Measurements from ENCODE around the gene SGPL1.

The SGPL1 gene

GRCh38 chr10:70811881-70812280 lies 3.9 kb upstream of the SGPL1 start:
- no peak for DNase-seq

DNA sequence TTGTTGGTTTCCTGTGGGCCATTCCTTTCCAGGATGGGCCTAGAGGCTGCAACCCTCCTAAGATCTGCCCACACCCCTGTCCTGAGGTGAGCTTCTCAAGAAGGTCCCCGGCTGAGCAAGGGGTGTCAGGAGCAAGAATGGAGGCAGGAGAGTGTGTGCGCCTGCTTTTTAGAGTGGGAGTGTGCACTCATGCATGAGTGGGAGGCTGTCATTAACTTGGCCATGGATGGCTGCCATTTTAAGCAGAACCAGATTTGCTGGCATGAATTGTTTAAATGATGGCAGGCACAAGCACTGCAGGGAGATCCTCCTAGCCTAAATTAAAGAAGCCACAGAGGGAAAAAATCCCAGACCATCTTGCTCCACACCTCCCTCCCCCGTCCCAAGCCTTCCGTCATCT lies 2.9 kb upstream of the SGPL1 start:
- DNase-seq, result no peak

DNA sequence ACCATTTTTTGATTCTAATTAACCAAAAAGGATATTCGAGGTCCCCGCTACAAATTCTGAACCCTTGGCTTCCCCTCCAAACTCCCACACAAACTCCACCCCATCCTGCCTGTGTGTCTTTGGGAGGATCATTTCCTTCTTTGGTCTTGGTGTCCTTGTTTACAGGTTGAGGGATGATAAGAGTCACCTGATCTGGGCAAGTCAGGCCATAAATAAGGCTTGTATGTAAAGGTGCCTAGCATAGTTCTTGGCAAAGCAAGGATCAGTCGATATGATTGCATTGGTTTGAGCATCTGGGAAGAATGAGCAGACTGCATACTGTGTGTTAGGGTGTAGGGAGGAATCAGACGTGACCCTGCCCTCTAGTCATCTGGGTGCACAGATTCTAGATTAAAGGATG lies 1.6 kb upstream of the SGPL1 start:
- no peak for DNase-seq

DNA sequence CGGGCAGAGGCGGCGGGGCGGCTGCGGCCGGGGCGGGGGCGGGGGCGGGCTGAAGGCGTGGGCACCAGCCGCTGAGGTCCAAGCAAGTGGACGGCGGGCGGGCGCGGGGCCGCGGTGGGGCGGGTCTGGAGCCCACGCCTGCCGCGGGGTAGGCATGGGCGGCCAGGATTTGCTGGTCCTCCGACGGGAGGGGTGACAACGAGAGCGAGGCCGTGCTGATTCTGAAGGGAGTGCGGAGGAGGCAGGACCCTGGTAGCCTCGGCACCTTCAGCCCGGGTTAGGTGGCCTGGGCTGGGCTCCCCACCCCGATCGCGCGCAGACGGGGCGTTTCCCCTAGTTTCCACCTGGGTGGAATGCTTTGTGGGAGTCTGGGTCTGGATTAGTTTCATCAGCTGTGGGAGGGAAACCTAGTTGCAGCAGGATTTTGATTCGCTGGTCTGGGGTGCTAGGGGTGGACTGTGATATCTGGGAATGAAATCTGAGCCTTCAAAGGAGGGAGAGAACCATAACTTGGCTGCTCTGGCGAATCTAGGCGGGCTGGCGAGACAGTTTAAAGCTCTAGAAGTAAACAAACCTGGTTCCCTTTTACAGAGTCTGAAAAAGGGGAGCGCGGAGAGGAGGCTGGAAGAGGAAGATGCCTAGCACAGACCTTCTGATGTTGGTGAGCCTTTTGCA lies 609 bp downstream of the SGPL1 start:
- peak; percentile 85 for DNase-seq

- DNase-seq, result no peak
These were observed 5.4 kb downstream of the SGPL1 start for GRCh38 chr10:70820976-70821750.

GRCh38 chr10:70822076-70822820 lies 6.5 kb downstream of the SGPL1 start:
- DNase-seq, result no peak

DNA sequence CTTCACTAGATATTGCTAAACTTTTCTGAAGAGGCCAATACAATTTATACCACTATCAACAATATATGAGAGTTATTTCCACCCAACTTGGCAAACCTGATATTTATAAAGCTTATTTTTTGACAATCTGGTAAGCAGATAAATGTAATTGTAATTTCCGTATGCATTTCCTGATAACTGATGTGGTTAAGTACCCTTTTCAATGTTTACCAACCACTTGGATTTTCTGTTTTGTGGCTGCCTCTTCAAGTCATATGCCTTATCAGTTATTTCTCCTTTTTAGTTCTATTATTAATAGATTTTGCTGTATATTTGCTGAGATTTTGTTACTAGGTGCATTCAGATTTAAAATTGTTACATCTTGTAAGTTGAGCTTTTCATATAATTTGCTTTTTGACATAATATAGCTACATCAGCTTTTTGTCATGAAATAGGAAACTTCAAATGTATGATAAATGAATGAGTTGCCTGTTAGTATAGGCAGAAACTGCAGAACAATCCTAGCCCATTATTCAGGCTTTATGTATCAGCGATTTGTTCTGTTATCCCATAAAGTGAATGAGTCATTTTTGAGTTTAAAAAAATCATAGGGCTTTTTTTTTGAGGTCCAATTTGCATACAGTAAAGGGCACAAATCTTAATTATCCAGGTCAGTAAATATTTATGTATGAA lies 11.5 kb downstream of the SGPL1 start:
- DNase-seq, result no peak

DNA sequence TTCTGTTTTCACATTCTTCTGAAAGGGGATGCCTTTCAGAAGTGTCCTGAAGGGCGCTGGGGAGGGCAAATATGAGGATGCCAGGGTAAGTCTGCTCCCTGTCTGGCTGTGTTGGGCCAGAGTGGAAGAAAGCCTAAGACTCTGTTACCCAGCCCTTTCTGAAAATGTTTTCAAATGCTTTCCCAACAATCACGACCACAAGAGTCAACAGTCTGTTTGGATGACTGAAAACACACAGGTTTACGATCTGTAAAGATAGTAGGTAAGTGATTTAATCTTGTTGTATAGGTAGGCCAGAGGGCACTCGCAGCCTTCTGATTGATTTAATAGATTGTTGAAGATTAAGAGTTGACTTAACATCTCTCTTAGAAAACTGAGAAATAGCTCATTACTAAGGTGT lies 13.2 kb downstream of the SGPL1 start:
- no peak for DNase-seq

GRCh38 chr10:70829543-70829942 lies 13.8 kb downstream of the SGPL1 start:
- DNase-seq, result no peak

- no peak for DNase-seq
These were observed 14.4 kb downstream of the SGPL1 start for GRCh38 chr10:70830164-70830563.

GRCh38 chr10:70832221-70832620 lies 16.5 kb downstream of the SGPL1 start:
- DNase-seq, result no peak

DNA sequence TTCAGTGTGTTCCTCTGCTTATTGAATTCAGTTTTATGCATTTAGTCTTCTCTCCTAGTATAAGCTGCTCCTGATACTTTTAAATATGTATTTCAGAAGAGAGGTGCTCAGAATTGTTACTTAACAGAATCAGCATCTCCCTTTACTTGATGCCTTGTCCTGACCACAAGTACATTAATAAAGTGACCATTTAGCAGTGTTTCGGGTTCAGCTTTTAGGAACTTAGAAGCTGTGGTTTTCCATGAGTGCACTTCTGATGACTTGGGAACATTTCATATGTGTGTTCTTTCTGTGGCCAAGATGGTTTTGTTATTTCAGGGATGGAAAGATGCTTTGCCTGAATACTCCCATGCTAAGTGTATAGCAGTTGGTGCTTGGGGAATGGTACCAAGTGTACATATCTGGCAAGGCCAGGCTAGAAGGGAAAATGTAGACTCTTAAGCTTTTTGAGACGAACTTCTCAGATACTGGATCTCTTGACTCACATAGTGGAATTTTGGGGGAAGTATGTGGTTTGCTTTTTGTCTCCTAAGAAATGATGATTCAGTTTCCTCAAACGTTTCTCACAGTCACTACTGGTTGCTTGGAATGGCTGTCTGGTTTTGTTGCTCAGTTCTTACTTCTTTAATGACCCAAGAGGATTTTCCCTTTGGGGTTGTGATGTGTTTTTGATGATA lies 17.2 kb downstream of the SGPL1 start:
- DNase-seq, result peak; percentile 80

GRCh38 chr10:70833601-70834000 lies 17.9 kb downstream of the SGPL1 start:
- DNase-seq, result no peak

GRCh38 chr10:70834021-70834420 lies 18.3 kb downstream of the SGPL1 start:
- DNase-seq, result no peak

DNA sequence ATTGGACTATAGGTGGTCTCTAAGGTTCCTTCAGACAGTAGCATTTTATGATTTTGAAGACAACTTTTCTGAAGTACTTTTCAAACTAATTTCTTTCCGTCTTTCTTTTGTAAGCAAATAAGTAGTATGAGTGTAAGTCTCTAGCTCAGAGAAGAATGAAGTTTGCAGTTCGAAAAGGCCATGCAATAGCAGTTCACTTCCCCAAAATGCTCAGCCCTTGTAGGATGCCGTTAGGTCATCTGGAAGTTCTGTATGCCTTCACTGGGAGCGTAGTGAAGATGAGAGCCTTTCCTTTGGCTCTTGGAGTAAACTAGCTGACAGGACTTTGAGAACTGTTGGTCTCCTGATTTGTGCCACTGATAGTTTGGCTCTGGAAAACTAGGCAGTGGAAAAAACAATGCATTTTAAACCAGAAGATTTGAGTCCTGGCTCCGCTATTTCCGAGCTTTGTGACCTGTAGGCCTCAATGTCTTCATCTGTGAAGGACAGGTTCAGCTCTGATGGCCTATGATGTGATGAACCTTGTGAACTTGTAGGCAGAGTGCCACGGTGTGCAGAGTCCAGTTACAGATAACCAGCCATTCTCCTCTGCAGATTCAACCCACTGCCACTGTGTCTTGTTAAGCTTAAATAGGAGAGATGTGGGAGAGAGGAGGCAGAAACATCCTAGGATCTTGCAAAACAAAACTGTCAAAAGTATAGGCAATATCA lies 18.8 kb downstream of the SGPL1 start:
- DNase-seq, result no peak

GRCh38 chr10:70836319-70836718 lies 20.6 kb downstream of the SGPL1 start:
- DNase-seq, result no peak

DNA sequence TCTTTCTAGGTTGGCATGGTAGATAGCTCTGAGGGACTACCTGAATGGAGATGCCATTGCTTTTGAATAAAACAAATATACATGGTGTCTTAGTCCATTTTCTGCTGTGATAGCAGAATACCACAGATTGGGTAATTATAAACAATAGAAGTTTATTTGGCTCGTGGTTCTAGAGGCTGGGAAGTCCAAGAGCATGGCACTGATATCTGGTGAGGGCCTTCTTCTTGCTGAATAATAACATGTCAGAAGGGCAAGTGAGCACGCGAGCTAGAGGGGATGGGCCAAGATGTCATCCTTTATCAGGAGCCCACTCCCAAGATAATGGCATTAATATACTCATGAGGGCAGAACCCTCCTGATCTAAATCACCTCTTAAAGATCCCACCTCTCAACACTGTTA lies 21.9 kb downstream of the SGPL1 start:
- no peak for DNase-seq

DNA sequence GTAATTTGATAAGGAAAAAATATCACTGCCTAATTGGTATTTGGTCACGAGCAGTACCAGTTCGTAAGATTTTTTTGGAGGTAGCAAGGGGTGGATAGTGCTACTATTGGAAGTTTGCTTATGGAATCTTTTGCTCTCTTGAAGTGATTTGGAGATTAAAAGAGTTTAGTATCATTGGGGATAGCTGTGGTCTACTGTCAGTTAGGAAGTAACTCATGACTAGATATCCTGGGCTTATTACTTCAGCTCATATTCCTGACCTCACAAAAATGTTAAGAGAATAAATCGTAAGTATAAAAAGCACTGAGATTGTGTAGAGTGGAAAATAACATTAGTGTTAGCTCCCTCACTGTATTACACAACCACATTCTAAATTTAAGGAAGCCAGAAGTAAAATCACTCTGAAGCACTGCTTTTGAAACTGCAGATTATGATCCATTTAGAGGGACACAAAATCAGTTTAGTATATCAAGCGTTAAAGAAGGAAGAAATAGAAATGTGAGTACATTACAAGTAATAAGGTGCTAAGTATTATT lies 22.6 kb downstream of the SGPL1 start:
- DNase-seq, result no peak

- DNase-seq, result no peak
These were observed 25.1 kb downstream of the SGPL1 start for GRCh38 chr10:70840836-70841235.

- no peak for DNase-seq
These were observed 27.6 kb downstream of the SGPL1 start for GRCh38 chr10:70843333-70843732.

- DNase-seq, result no peak
These were observed 28.2 kb downstream of the SGPL1 start for GRCh38 chr10:70843776-70844489.
